HEK293T (cell line): ENCODE measurements around the gene BCR.

Experiments used
- FOXM1 ChIP-seq: fragments of 450-650 bp; IDR thresholded peaks from 2 replicates; pipeline ENCODE4 v1.6.1; 2017; ENCODE audit warnings: mild to moderate bottlenecking, borderline replicate concordance
- NFRKB ChIP-seq: fragments of 450-650 bp; IDR thresholded peaks from 2 replicates; pipeline ENCODE4 v1.6.1; 2016; ENCODE audit warnings: mild to moderate bottlenecking, moderate library complexity
- SP1 ChIP-seq: fragments of 450-650 bp; IDR thresholded peaks from 2 replicates; pipeline ENCODE4 v1.6.1; 2017
- SUZ12 ChIP-seq: fragments of 450-650 bp; IDR thresholded peaks from 2 replicates; pipeline ENCODE4 v1.6.1; 2016; ENCODE audit warnings: mild to moderate bottlenecking
- ZNF384 ChIP-seq: fragments of 450-650 bp; IDR thresholded peaks from 2 replicates; pipeline ENCODE4 v1.6.1; 2016

DNA sequence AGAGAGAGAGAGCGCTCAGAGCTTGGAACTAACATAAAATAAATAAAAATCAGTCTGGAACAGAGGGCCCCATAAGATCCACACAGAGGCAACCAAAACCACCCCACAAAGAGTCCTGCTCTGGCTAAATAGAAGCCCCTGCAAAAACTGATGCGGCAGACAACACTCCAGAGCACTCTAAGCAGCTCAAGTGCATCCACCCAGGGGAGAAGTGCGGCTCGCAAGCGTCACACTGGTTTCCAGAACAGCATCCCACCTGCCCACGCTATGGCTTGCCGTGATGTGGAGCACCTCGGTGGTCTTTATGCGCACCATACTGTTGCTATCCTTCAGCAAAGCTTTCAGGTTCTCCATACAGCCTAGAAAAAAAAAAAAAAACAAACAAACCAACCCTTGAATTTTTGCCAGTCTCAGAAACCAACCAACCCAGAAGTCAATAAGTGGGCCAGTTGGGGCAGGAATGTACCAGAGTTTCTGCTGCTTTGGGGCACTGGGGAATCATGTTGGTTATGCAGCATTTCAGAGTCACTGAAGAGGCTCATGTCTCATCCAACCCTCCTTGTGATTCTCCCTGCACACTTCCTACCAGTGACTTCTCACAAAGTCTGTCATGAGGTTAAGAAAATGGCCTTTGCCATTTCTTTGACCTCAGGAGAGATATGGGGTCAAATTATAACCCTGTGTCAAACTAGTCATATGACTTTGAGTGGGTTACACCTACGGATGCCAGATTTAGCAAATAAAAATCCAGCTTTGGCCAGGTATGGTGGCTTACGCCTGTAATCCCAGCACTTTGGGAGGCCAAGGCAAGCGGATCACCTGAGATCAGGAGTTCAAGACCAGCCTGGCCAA lies 41.5 kb upstream of the BCR start:
- TF ChIP-seq SUZ12 (no peak), FOXM1 (no peak), NFRKB (no peak), SP1 (no peak), ZNF384 (no peak)
